Measurements from ENCODE around the gene FBXO30. TPM values are rescaled to one million over a fixed set of nuclear protein-coding genes. Genes with fewer than 3 reads are reported as not detected.

The FBXO30 gene
- total RNA-seq, 2 experiments from 2014 or later: 5.3 to 11.7 TPM

DNA sequence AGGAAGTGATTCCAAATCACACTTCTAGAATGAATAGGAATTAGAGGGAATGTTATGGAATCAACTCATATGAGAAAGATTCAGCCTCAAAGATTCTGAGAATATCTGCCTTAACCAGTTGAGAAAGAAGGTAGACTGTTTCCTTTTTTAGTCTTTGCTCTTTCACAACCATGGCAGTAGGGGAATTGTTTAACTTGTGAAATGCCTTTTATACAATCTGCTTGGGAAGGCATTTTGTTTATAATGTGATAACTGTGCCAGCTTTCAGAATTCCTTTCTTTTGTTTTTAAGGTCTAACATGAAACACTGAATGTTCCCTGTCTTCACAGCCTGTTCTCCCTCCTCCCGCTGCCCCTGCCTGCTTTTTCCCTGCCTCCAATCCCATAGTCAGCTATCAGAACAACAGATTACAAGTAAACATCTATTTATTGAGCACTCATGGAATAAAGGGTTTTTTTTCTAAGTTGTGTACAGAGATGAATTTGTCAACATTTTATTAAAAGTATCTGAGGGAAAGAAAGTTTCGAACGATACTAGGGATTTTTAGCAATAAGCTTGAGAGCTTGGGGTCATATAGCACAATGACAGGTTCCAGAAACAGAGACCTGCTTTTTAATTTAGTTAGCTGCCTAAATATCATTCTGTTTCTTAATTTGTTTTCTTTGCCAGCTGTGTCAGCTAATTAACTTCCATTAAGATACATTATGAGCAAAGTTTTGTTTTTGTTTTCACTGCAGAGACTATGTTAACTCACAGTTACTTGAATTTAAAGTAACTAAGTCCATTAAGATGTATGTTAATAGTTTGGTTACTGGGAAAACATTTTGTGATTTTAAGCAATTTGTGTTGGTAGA is 28.3 kb upstream of the FBXO30 start:
- no peak overlapping the region for H2AFZ ChIP-seq (ENCODE audit: low read length)
- no peak overlapping the region for H3K4me2 ChIP-seq (ENCODE audit: low read length)
- H3K9me3 ChIP-seq (ENCODE audit: low read length): no peaks in the 10 kb centered on the region; the same call in 1 of the 2 replicates
- POLR2A ChIA-PET: interaction anchor here (0.6 to 1.9 kb wide), 3 partner anchors 8 to 20 kb away, joined by 3 to 5 read pairs (median 3); no protein-coding TSS in a partner anchor
- intact Hi-C loops (cut with micrococcal nuclease; ENCODE audit: unreplicated experiment): no loop called here
- no peaks in the 10 kb centered on the region; the same call in 1 of the 2 replicates for H3K36me3 ChIP-seq (ENCODE audit: insufficient read depth, low read length)
- H3K9me2 ChIP-seq (ENCODE audit: insufficient read depth, low read length): no peaks in the 10 kb centered on the region
- no peaks in the 10 kb centered on the region for H3K4me1 ChIP-seq (ENCODE audit: insufficient read depth, low read length, poor library complexity, severe bottlenecking)
- H3K27ac ChIP-seq (ENCODE audit: low read depth, low read length, poor library complexity, severe bottlenecking): no peak overlapping the region
- H3K4me3 ChIP-seq (ENCODE audit: low read depth, low read length, poor library complexity, severe bottlenecking): no peak overlapping the region
- no peaks in the 10 kb centered on the region for H3K79me2 ChIP-seq (ENCODE audit: insufficient read depth, low read depth, low read length)
- no TSS peak for BruUV-seq (replicated peaks)
- TF ChIP-seq EZH2phosphoT487 (IDR thresholded peaks at IDR 0.05; ENCODE audit: borderline replicate concordance, low read depth, low read length): no peak
- TF ChIP-seq, protein P1, sequence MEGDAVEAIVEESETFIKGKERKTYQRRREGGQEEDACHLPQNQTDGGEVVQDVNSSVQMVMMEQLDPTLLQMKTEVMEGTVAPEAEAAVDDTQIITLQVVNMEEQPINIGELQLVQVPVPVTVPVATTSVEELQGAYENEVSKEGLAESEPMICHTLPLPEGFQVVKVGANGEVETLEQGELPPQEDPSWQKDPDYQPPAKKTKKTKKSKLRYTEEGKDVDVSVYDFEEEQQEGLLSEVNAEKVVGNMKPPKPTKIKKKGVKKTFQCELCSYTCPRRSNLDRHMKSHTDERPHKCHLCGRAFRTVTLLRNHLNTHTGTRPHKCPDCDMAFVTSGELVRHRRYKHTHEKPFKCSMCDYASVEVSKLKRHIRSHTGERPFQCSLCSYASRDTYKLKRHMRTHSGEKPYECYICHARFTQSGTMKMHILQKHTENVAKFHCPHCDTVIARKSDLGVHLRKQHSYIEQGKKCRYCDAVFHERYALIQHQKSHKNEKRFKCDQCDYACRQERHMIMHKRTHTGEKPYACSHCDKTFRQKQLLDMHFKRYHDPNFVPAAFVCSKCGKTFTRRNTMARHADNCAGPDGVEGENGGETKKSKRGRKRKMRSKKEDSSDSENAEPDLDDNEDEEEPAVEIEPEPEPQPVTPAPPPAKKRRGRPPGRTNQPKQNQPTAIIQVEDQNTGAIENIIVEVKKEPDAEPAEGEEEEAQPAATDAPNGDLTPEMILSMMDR (conservative IDR thresholded peaks at IDR 0.05; ENCODE audit: low read length): no peak
- no peaks in the 10 kb centered on the region for H4K20me1 ChIP-seq (ENCODE audit: insufficient read depth, low read length)
- CTCF ChIA-PET (ENCODE audit: unreplicated experiment): no interaction called here
- DNase-seq (ENCODE audit: low spot score): no peak

DNA sequence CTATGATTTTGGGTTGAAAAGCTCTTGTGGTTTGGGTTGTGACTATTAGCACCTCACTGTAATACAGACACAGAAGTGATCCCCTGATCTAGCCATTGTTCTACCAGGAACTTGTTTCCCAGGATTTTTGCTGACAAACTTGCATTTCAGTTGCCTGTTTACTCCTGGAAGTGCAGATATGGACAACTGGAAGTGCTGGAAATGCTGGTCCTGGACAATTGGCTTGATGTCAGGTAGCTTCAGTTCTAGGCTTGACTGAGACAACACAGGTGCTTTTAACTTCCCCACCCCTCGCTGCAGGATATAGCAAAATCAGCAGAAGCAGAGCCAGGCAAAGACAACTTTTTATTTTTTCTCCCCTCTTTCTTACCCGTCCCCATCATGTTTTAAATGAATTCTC is 27.1 kb upstream of the FBXO30 start:
- Histone ChIP-seq H3K4me2 (ENCODE audit: low read length) (no peak overlapping the region), H3K27ac (ENCODE audit: low read depth, low read length, poor library complexity, severe bottlenecking) (no peak overlapping the region), H3K4me1 (ENCODE audit: insufficient read depth, low read length, poor library complexity, severe bottlenecking) (no peaks in the 10 kb centered on the region), H3K36me3 (ENCODE audit: insufficient read depth, low read length) (no peaks in the 10 kb centered on the region; the same call in 1 of the 2 replicates), H3K9me3 (ENCODE audit: low read length) (no peaks in the 10 kb centered on the region; the same call in 1 of the 2 replicates), H3K9me2 (ENCODE audit: insufficient read depth, low read length) (no peaks in the 10 kb centered on the region), H2AFZ (ENCODE audit: low read length) (no peak overlapping the region), H3K4me3 (ENCODE audit: low read depth, low read length, poor library complexity, severe bottlenecking) (no peak overlapping the region), H4K20me1 (ENCODE audit: insufficient read depth, low read length) (no peaks in the 10 kb centered on the region), H3K79me2 (ENCODE audit: insufficient read depth, low read depth, low read length) (no peaks in the 10 kb centered on the region)
- intact Hi-C loops (cut with micrococcal nuclease; ENCODE audit: unreplicated experiment): no loop called here
- ChIA-PET CTCF (ENCODE audit: unreplicated experiment) (no interaction called here), POLR2A (interaction anchor here (0.6 to 1.6 kb wide), 5 partner anchors 11 to 1785 kb away, joined by 3 to 6 read pairs (median 3); no protein-coding TSS in a partner anchor)
- BruUV-seq (replicated peaks): no TSS peak
- TF ChIP-seq, protein P1 (conservative IDR thresholded peaks at IDR 0.05; ENCODE audit: low read length): no peak
- no peak for TF ChIP-seq EZH2phosphoT487 (IDR thresholded peaks at IDR 0.05; ENCODE audit: borderline replicate concordance, low read depth, low read length)
- no peak for DNase-seq (ENCODE audit: low spot score)

DNA sequence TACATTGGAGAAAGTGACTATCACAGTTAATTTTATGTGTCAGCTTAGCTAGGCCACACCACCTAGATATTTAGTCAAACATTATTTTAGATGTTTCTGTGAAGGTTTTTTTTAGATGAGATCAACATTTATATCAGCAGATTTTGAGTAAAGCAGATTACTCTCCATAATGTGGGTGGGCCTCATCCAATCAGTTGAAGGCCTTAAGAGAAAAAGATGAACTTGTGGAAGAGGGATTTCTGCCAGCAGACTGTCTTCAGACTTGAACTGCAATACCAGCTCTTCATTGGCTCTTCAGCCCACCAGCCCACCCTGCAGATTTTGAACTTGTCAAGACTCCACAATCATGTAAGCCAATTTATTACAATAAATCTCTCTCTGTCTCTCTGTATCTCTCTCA is 25.1 kb upstream of the FBXO30 start:
- H3K9me2 ChIP-seq (ENCODE audit: insufficient read depth, low read length): no peaks in the 10 kb centered on the region
- no peak for DNase-seq (ENCODE audit: low spot score)
- POLR2A ChIA-PET: interaction anchor here (0.7 to 1.0 kb wide), 3 partner anchors 13 to 23 kb away, joined by 3 read pairs; no protein-coding TSS in a partner anchor
- H3K27ac ChIP-seq (ENCODE audit: low read depth, low read length, poor library complexity, severe bottlenecking): no peak overlapping the region
- H3K4me2 ChIP-seq (ENCODE audit: low read length): no peak overlapping the region
- TF ChIP-seq EZH2phosphoT487 (IDR thresholded peaks at IDR 0.05; ENCODE audit: borderline replicate concordance, low read depth, low read length): no peak
- no peaks in the 10 kb centered on the region for H4K20me1 ChIP-seq (ENCODE audit: insufficient read depth, low read length)
- H2AFZ ChIP-seq (ENCODE audit: low read length): no peak overlapping the region
- no peaks in the 10 kb centered on the region; the same call in 1 of the 2 replicates for H3K9me3 ChIP-seq (ENCODE audit: low read length)
- CTCF ChIA-PET (ENCODE audit: unreplicated experiment): no interaction called here
- no peaks in the 10 kb centered on the region; the same call in 1 of the 2 replicates for H3K36me3 ChIP-seq (ENCODE audit: insufficient read depth, low read length)
- intact Hi-C loops (cut with micrococcal nuclease; ENCODE audit: unreplicated experiment): no loop called here
- H3K79me2 ChIP-seq (ENCODE audit: insufficient read depth, low read depth, low read length): no peaks in the 10 kb centered on the region
- no TSS peak for BruUV-seq (replicated peaks)
- no peak overlapping the region for H3K4me3 ChIP-seq (ENCODE audit: low read depth, low read length, poor library complexity, severe bottlenecking)
- H3K4me1 ChIP-seq (ENCODE audit: insufficient read depth, low read length, poor library complexity, severe bottlenecking): no peaks in the 10 kb centered on the region

Measured in OCI-LY7 (cell line).